ENCODE results near the gene PLEKHG4B. TPM values are rescaled to one million over a fixed set of nuclear protein-coding genes. Genes with fewer than 3 reads are reported as not detected.

Gene PLEKHG4B
- total and polyA plus RNA-seq, 4 donors = under 0.01 to 0.05 (median 0.01) TPM; not detected in 1

GRCh38 chr5:189486-189885 is 97.5 kb downstream of the PLEKHG4B start:
- 93% methylated on average over 10 of the region's 10 CpGs for WGBS
- H3K4me3 ChIP-seq (ENCODE audit: low read depth in 1 of 3, low read length in 3 of 3) = no peak overlapping the region
- DNase-seq (ENCODE audit: low spot score) = no peak
- H3K9ac ChIP-seq (ENCODE audit: low read depth in 1 of 2, low read length in 2 of 2) = no peak overlapping the region
- no peaks in the 10 kb centered on the region for H3K36me3 ChIP-seq (ENCODE audit: control insufficient read depth in 4 of 4, insufficient read depth in 3 of 4, low read depth in 1 of 4, low read length in 3 of 4)
- H3K27ac ChIP-seq (ENCODE audit: low read depth in 1 of 2, low read length in 2 of 2) = no peak overlapping the region
- no peak for TF ChIP-seq MAX (IDR thresholded peaks at IDR 0.05)
- no peak for TF ChIP-seq RXRA (IDR thresholded peaks at IDR 0.05)
- peaks cover 2 to 22% (median 16%) of the 10 kb centered on the region in 4 donors for H3K4me1 ChIP-seq (ENCODE audit: control insufficient read depth in 4 of 4, insufficient read depth in 4 of 4, low read length in 3 of 4)
- H3K27me3 ChIP-seq (ENCODE audit: control insufficient read depth in 4 of 4, insufficient read depth in 4 of 4, low read length in 3 of 4) = no peaks in the 10 kb centered on the region
- no peaks in the 10 kb centered on the region for H3K9me3 ChIP-seq (ENCODE audit: control insufficient read depth in 4 of 4, low read length in 3 of 4)

GRCh38 chr5:189976-190365 is 98.0 kb downstream of the PLEKHG4B start:
- no peaks in the 10 kb centered on the region for H3K36me3 ChIP-seq (ENCODE audit: control insufficient read depth in 4 of 4, insufficient read depth in 3 of 4, low read depth in 1 of 4, low read length in 3 of 4)
- no peaks in the 10 kb centered on the region for H3K9me3 ChIP-seq (ENCODE audit: control insufficient read depth in 4 of 4, low read length in 3 of 4)
- no peaks in the 10 kb centered on the region for H3K27me3 ChIP-seq (ENCODE audit: control insufficient read depth in 4 of 4, insufficient read depth in 4 of 4, low read length in 3 of 4)
- H3K9ac ChIP-seq (ENCODE audit: low read depth in 1 of 2, low read length in 2 of 2) = no peak overlapping the region
- no peak overlapping the region for H3K4me3 ChIP-seq (ENCODE audit: low read depth in 1 of 3, low read length in 3 of 3)
- H3K27ac ChIP-seq (ENCODE audit: low read depth in 1 of 2, low read length in 2 of 2) = no peak overlapping the region
- WGBS = 82% methylated on average over 11 of the region's 11 CpGs
- DNase-seq (ENCODE audit: low spot score) = no peak
- peaks cover 2 to 22% (median 16%) of the 10 kb centered on the region in 4 donors for H3K4me1 ChIP-seq (ENCODE audit: control insufficient read depth in 4 of 4, insufficient read depth in 4 of 4, low read length in 3 of 4)
- TF ChIP-seq MAX (IDR thresholded peaks at IDR 0.05) = no peak
- no peak for TF ChIP-seq JUND (IDR thresholded peaks at IDR 0.05)

- H3K4me1 ChIP-seq (ENCODE audit: control insufficient read depth in 4 of 4, insufficient read depth in 4 of 4, low read length in 3 of 4) = peaks cover 2 to 22% (median 16%) of the 10 kb centered on the region in 4 donors
- H3K27ac ChIP-seq (ENCODE audit: low read depth in 1 of 2, low read length in 2 of 2) = no peak overlapping the region
- no peak overlapping the region for H3K4me3 ChIP-seq (ENCODE audit: low read depth in 1 of 3, low read length in 3 of 3)
- H3K27me3 ChIP-seq (ENCODE audit: control insufficient read depth in 4 of 4, insufficient read depth in 4 of 4, low read length in 3 of 4) = no peaks in the 10 kb centered on the region
- DNase-seq (ENCODE audit: low spot score) = no peak
- no peaks in the 10 kb centered on the region for H3K9me3 ChIP-seq (ENCODE audit: control insufficient read depth in 4 of 4, low read length in 3 of 4)
- 61% methylated on average over 16 of the region's 16 CpGs for WGBS
- no peak overlapping the region for H3K9ac ChIP-seq (ENCODE audit: low read depth in 1 of 2, low read length in 2 of 2)
- TF ChIP-seq HNF4A (conservative IDR thresholded peaks at IDR 0.05) = no peak
- TF ChIP-seq EGR1 (IDR thresholded peaks at IDR 0.05; ENCODE audit: low read depth in 2 of 2) = no peak
- no peak for TF ChIP-seq MAX (IDR thresholded peaks at IDR 0.05)
- TF ChIP-seq HNF4G (IDR thresholded peaks at IDR 0.05) = no peak
- TF ChIP-seq CTCF (IDR thresholded peaks at IDR 0.05; ENCODE audit: low read depth, low read length, missing input control) = no peak
- no peak for TF ChIP-seq REST (IDR thresholded peaks at IDR 0.05)
- TF ChIP-seq FOXA1 (IDR thresholded peaks at IDR 0.05) = no peak
- TF ChIP-seq TAF1 (conservative IDR thresholded peaks at IDR 0.05) = no peak
- TF ChIP-seq SP1 (IDR thresholded peaks at IDR 0.05) = no peak
- no peak for TF ChIP-seq NR2F2 (IDR thresholded peaks at IDR 0.05)
- TF ChIP-seq GABPA (IDR thresholded peaks at IDR 0.05 in 1 of 2, conservative IDR thresholded peaks at IDR 0.05 in 1 of 2) = no peak
- TF ChIP-seq RXRA (IDR thresholded peaks at IDR 0.05) = no peak
- no peak for TF ChIP-seq ZBTB33 (IDR thresholded peaks at IDR 0.05)
- TF ChIP-seq FOXA2 (IDR thresholded peaks at IDR 0.05) = no peak
- no peak for TF ChIP-seq JUND (IDR thresholded peaks at IDR 0.05)
- TF ChIP-seq YY1 (IDR thresholded peaks at IDR 0.05) = no peak
- no peak for TF ChIP-seq ATF3 (IDR thresholded peaks at IDR 0.05)
- no peak for TF ChIP-seq RAD21 (IDR thresholded peaks at IDR 0.05)
- H3K36me3 ChIP-seq (ENCODE audit: control insufficient read depth in 4 of 4, insufficient read depth in 3 of 4, low read depth in 1 of 4, low read length in 3 of 4) = no peaks in the 10 kb centered on the region
These were observed 98.5 kb downstream of the PLEKHG4B start for GRCh38 chr5:190366-191035.
